ENCODE data around the gene IGFALS. TPM values are rescaled to one million over a fixed set of nuclear protein-coding genes. Genes with fewer than 3 reads are reported as not detected.

IGFALS gene
- total RNA-seq, 2 donors from 2014 or later: 0.28 to 0.54 TPM

DNA sequence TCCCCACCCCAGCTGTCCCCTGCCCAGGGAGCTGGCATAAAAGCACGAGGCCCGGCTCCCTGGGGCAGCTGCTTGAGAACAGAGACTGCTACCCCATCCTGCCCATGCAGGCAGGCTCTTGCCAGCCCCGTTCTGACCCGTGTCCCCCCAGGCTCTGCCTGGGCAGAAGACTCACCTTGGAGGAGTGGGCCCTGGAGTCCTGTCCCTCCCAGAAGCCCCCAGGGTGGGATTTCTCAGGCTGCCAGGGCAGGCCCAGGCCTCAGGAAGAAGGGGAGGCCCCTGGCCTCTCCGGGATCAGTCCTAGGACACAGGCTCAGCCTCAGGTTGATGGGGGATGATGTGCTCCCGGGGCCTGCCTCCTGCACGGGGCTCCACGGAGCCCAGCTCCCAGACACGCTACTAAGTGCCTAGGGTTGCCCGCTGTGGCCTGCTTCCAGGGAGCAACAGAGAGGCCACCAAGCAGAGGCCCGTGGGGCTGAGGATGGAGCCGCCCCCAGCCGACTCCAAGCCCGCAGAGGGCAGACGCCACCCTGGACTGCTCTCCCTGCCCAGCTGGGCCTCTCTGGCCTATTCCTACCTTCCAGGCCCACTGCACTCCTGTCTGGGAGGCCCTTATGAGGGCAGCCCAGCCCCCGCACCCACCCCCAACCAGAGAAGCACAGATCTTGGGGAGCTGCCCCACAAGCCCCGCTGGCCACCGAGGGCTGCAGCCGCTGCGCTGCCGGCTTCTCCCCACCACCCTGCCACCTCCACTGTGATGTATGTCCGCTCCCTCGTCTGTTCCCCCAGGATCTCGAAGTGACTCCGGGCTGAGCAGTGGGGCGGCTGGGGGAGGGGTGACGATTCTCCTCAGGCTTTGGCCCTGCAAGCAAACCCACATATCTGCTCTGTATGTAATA is 23.9 kb downstream of the IGFALS start:
- DNase-seq (ENCODE audit: low spot score) (no peak), ATAC-seq (ENCODE audit: insufficient number of reproducible peaks, low FRiP score, low read depth) (peak; percentile 4)
- peak overlapping the region; percentile 95 for H3K4me3 ChIP-seq
- peaks cover 14 to 35% of the 10 kb centered on the region in 2 donors for H3K4me1 ChIP-seq (ENCODE audit: control insufficient read depth in 1 of 2, low read depth in 2 of 2)
- H3K27ac ChIP-seq: peak overlapping the region; percentile 84 to 92
- no peaks in the 10 kb centered on the region for H3K27me3 ChIP-seq (replicated peaks; ENCODE audit: insufficient read depth)
- TF ChIP-seq, protein P1, sequence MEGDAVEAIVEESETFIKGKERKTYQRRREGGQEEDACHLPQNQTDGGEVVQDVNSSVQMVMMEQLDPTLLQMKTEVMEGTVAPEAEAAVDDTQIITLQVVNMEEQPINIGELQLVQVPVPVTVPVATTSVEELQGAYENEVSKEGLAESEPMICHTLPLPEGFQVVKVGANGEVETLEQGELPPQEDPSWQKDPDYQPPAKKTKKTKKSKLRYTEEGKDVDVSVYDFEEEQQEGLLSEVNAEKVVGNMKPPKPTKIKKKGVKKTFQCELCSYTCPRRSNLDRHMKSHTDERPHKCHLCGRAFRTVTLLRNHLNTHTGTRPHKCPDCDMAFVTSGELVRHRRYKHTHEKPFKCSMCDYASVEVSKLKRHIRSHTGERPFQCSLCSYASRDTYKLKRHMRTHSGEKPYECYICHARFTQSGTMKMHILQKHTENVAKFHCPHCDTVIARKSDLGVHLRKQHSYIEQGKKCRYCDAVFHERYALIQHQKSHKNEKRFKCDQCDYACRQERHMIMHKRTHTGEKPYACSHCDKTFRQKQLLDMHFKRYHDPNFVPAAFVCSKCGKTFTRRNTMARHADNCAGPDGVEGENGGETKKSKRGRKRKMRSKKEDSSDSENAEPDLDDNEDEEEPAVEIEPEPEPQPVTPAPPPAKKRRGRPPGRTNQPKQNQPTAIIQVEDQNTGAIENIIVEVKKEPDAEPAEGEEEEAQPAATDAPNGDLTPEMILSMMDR (IDR thresholded peaks at IDR 0.05): no peak
- no peaks in the 10 kb centered on the region for H3K9me3 ChIP-seq
- peaks cover 32% of the 10 kb centered on the region for H3K36me3 ChIP-seq

DNA sequence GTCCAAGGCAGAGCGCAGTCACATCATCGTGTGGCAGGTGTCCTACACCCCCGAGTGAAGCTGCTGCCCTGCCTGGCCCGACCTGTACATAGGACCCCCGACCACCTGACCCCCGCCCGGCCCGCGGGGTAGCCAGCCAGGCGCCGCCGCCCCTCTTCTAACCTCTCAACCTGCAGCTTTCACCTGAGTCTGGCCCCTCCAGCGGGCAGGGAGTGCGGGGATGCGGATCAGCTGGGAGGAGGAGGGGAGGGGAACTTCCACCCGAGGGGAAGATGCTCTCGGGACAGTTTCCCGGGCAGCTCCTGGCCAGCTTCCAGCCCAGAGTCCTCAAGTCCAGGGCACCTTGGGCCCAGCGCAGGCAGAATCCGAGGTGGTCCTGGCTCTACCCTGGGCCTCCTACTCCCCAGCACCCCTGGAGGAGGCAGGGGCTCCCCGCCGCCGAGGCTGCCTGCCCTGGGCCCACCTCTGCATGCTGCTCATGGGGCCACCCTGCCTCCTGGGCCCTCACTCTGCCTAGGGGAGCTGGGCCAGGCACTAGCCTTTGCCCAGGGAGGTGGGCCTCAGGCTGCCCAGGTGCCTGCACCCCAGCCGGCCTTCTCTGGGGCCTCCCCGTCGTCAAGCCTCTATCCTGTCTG is 24.6 kb downstream of the IGFALS start:
- Histone ChIP-seq H3K36me3 (peaks cover 39% of the 10 kb centered on the region), H3K4me1 (ENCODE audit: control insufficient read depth in 1 of 2, low read depth in 2 of 2) (peaks cover 6 to 28% of the 10 kb centered on the region in 2 donors), H3K4me3 (no peak overlapping the region), H3K9me3 (no peaks in the 10 kb centered on the region), H3K27me3 (replicated peaks; ENCODE audit: insufficient read depth) (no peaks in the 10 kb centered on the region), H3K27ac (no peak overlapping the region)
- ATAC-seq (ENCODE audit: insufficient number of reproducible peaks, low FRiP score, low read depth) (no peak), DNase-seq (ENCODE audit: low spot score) (no peak)
- TF ChIP-seq, protein P1 (IDR thresholded peaks at IDR 0.05): no peak

DNA sequence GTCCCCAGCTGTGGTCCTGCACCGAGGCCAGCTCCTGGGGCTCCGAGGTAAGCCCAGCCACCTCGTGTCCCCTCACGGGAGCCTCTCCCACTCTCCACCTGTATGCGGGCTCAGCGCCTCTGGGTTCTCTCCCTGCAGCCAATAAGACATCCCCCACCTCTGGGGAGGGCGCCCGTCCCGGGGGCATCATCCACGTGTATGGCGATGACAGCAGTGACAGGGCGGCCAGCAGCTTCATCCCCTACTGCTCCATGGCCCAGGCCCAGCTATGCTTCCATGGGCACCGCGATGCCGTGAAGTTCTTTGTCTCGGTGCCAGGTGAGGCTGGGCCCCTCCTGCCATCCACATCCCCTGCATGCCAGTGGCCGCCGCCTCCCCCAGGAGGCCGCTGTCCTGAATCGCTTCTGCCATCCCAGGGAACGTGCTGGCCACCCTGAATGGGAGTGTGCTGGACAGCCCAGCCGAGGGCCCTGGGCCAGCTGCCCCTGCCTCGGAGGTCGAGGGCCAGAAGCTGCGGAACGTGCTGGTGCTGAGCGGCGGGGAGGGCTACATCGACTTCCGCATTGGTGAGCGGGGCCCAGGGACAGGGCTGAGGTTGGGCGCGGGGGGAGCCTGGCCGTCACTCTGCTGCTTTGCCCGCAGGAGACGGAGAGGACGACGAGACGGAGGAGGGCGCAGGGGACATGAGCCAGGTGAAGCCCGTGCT is 25.3 kb downstream of the IGFALS start:
- DNase-seq (ENCODE audit: low spot score): no peak
- TF ChIP-seq, protein P1 (IDR thresholded peaks at IDR 0.05): no peak
- Histone ChIP-seq H3K27ac (no peak overlapping the region), H3K4me1 (ENCODE audit: control insufficient read depth in 1 of 2, low read depth in 2 of 2) (peaks cover 4 to 25% of the 10 kb centered on the region in 2 donors), H3K9me3 (no peaks in the 10 kb centered on the region), H3K36me3 (peaks cover 42% of the 10 kb centered on the region), H3K27me3 (replicated peaks; ENCODE audit: insufficient read depth) (no peaks in the 10 kb centered on the region), H3K4me3 (no peak overlapping the region)
- no peak for ATAC-seq (ENCODE audit: insufficient number of reproducible peaks, low FRiP score, low read depth)

DNA sequence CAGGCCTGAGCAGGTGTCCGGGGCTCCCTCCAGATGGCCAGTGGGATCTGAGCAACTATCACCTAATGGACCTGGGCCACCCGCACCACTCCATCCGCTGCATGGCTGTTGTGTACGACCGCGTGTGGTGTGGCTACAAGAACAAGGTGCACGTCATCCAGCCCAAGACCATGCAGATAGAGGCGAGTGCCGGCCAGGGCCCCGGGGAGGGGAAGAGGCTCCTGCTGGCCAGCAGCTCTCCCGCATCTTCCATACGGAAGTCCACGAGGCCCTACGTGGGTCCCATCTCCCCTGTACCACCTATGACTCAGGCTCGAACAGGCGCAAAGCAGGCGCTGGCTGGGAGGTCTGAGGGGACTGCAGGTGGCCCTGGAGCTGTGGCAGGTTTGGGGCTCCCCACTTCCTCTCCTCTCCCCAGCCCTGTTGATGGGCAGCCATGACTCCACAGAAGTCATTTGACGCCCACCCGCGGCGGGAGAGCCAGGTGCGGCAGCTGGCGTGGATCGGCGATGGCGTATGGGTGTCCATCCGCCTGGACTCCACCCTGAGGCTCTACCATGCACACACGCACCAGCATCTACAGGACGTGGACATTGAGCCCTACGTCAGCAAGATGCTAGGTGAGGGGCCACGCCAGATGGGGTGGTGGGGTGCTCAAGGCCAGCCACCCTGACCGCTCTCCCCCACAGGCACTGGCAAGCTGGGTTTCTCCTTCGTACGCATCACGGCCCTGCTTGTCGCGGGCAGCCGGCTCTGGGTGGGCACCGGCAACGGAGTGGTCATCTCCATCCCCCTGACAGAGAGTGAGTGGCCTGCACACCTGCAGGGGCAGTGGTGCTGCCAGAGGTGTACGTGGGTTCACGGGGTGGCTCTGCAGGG is 26.1 kb downstream of the IGFALS start:
- no peak for ATAC-seq (ENCODE audit: insufficient number of reproducible peaks, low FRiP score, low read depth)
- Histone ChIP-seq H3K4me3 (no peak overlapping the region), H3K4me1 (ENCODE audit: control insufficient read depth in 1 of 2, low read depth in 2 of 2) (peaks cover 4 to 25% of the 10 kb centered on the region in 2 donors), H3K27ac (no peak overlapping the region), H3K9me3 (no peaks in the 10 kb centered on the region), H3K27me3 (replicated peaks; ENCODE audit: insufficient read depth) (no peaks in the 10 kb centered on the region), H3K36me3 (peaks cover 51% of the 10 kb centered on the region)
- TF ChIP-seq, protein P1 (IDR thresholded peaks at IDR 0.05): no peak
- DNase-seq (ENCODE audit: low spot score): no peak
